ENCODE measurements around the gene LRRN4CL.

LRRN4CL gene

DNA sequence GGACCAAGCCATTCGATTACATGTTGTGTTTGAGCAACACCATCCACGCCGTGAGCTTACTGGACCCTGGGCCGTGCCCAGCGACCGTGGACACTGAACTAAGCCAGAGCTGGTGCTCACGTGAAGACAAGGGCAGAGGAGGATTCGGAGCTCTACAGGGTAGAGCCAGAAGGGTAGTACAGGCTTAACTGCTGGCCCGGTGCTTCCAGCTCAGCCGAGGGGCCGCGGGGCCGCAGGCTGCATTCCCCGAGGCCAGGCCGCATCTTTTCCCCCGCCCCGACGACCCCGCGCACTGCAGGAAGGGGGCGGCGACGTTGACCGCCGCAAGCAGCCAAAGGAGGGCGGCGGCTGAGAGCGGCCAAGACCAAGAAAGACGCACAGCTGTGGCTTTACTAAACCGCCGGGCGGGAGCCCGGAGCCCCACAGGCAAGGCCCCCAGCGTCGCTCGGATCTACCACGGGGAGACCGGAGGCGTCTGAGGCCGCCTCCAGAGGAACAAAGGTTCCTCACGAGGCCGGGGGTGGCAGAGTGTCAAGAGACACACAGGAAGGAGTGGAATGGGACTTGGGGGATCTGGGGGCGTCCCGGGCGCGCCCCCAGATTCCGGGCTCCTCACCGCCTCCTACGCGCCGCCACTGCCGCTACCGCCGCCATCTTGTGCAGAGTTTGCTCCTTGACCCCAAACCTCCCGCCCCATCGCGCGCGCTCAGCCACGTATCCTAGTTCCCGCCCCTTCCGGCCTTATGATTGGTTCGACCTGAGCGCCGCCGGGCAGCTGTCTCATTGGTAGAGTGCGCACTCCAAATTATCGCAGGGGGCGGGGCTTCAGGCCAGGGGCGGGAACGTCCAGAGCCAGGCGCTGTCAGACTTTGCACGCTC is 43.1 kb downstream of the LRRN4CL start, which contains the start of gene GANAB:
Gene GANAB (minus strand): TSS at position 668 of the 879 bp plus-strand sequence. CDS start 14 bp downstream, at position 654.
- peak; percentile 98 for DNase-seq

DNA sequence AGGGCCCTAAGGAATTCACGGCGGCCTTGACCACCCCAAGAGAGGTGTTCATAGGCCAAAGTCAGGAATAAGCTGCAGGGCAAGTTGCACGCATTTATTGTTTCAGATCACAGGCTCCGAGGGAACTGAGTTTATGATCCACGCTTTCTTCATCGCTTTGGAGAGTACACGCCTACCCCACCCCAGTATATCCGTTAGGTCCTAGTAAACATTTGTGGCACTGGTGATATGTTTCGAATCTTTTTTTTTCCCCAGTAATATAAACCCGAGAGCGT is 43.7 kb downstream of the LRRN4CL start:
- DNase-seq: no peak

DNA sequence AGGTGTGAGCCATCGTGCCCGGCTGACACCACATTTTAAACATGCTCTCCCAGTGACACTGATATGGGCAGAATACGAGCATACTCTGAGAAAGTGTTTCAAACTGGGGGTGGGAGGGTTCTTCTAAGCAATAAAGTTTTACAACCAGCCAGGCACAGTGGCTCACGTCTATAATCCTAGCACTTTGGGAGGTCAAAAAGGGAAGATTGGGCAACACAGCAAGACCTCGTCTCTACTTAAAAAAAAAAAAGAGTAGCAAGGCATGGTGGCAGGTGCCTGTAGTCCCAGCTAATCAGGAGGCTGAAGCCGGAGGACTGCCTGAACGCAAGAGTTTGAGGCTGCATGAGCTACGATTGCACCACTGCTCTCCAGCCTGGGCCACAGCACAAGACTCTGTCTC is 45.1 kb downstream of the LRRN4CL start:
- DNase-seq: no peak
